GM21786 (cell line): ENCODE data around the gene MTHFD1L.

ENCODE experiments used
- ATAC-seq: cut with Tn5 transposase; IDR thresholded peaks from one replicate; pipeline ENCODE4 v1.9.1; 2021; ENCODE audit not compliant: unreplicated experiment

The MTHFD1L gene

DNA sequence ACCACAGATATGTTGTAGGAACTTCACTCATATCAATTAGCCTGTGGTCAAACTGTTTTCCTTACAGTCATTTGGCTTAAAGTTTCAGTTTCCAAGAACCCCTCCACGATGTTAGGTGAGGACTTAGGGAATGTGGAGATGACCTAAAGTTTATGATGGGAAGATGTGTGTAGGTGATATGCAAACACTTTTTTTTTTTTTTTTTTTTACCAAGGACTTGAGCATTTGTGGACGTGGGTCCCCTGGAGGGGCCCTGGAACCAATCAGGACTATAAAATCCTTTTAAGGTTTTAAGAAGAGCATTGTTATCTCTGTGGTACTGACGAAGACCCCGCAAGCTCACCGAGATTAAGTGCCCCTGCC is 478 bp upstream of the MTHFD1L start:
- ATAC-seq, result no peak

DNA sequence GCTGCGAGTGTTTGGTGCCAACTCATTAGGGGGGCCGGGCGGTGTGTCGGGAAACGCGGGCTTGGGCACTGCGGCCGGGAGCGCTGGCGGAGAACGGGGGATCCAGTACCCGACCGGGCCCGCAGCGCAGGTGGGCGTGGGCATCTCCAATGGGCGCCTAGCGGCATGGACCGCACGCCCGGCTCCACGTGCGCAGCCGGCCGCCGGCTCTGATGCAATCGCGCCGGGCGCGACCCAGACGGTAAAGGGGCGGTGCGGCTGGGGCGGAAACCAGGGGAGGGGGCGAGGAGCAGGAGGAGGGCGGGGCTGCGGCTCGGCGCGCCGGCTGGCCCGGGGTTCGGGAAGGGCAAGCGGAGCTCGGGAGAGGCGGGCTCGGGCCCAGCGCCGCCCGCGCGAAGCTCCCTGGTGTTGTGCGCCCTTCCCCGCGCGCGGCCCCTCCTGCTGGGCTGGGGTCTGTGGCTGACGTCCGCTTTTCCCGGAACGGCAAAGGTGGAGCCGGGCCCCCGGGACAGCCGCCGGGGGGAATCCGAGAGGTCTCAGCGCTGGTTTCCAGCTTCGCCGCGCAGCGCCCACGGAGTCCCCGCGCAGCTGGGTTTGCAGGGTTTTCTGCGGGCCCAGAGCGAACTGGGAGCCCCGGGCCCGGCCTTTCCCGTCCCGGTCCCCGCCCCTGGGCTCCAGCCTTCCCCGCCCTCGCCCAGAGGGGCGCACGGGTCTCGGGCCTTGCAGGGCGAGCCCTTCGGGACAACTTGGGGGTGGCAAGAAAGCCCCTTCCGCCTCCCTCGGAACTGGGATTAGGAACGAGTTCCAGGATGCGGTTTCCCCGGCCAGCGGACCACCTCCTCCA is 867 bp downstream of the MTHFD1L start:
- ATAC-seq, result peak; percentile 69

DNA sequence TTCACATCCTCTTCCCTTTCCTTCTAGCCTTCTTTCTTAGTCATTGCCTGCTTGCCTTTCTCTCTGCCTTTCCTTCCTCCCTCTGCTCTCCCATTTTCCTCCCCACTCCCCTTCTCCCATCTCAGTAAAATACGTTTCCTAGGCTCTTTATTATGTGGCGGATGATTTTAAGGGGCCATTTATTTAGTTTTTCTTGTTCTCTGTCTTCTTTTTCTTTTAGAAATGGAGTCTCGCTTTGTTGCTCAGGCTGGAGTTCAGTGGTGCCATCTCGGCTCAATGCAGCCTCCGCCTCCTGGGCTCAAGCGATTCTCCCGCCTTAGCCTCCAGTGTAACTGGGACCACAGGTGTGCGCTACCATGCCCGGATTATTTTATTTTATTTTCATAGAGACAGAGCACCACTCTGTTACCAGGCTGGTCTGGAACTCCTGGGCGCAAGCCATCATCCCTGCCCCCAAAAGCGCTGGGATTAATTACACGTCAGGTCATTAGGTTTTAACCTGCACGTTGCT is 1.5 kb downstream of the MTHFD1L start:
- ATAC-seq, result no peak

DNA sequence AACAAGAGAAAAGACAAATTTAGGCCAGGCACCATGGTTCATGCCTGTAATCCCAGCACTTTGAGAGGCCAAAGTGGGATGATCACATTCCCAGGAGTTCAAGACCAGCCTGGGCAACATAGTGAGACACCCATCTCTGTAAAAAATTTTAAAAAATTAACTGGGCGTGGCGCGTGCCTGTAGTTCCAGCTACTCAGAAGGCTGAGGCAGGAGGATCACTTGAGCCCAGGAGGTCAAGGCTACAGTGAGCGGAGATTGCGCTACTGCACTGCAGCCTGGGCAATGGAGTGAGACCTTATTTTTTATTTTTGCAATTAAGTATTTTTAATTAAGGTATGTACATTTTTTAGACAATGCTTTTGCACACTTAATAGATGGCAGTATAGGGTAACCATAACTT is 3.3 kb downstream of the MTHFD1L start:
- ATAC-seq, result no peak

DNA sequence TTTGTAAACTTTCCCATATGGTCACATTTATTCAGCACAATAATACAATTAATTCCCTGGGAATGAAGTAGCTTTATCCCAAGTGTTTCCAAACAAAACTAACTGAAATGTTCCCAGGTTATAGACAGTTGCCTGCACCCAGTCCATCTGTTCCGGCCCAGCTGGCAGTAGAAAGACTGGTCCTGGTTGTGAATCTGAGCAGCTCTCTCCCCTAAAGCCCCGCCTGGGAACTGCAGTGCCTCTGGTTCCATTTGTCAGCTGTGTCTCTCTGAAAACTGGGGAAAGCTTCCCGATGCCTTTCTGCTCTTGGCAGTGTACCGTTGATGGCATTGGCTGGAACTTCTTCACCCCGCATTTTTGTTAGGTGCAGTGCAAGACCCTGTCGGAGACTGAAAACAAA is 8.7 kb downstream of the MTHFD1L start:
- ATAC-seq, result no peak

DNA sequence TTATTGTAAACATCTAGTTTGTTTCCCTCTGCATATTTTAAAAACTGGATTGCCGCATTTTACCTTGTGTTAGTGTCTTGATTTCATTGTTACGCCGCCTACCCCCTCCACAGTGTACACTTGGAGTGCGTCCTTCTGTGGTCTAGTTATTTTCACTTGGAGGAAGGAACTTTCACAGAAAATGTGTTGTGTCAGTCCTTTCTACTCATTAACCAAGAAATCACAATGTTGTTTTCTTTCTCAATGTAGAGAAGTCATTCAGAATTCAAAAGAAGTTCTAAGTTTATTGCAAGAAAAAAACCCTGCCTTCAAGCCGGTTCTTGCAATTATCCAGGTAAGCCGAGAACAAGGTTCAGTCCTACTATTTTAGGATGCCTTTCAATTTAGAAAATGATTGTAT is 10.3 kb downstream of the MTHFD1L start:
- no peak for ATAC-seq

DNA sequence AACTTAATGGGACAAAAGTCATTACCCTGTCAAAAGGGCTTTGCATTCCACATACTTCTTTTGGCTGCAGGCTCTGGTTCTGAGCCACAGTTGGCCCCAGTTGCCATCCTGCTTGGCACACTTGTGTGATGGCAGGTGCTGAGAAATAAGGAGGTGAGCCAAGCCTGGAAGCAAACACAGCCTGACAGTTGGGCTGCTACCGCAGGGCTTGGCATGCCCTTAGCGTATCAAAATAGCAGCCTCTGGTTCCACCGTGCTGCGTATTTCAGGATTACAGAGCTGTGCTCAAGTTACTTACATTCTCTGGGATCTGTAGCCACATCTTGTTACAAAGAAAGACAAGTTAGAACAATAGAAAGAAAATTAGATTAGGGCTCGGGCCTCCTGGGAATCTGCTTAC is 11.1 kb downstream of the MTHFD1L start:
- ATAC-seq, result no peak

DNA sequence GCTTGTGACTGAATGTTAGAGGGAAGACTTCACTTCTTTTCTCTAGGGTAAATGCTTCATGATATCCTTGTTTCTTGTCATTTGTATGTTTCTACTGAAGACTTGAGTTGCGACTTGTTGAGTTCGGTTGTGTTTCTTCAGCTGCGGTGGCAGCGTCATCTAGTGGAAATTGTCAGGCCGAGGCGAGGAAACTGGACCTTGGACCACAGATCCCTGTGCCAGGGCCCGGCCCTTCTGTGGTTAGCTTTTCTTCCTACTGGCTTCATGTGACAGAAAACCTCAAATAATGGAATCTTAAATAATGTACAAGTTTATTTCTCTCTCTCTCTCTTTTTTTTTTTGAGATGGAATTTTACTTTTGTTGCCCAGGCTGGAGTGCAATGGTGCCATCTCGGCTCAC is 12.4 kb downstream of the MTHFD1L start:
- no peak for ATAC-seq

DNA sequence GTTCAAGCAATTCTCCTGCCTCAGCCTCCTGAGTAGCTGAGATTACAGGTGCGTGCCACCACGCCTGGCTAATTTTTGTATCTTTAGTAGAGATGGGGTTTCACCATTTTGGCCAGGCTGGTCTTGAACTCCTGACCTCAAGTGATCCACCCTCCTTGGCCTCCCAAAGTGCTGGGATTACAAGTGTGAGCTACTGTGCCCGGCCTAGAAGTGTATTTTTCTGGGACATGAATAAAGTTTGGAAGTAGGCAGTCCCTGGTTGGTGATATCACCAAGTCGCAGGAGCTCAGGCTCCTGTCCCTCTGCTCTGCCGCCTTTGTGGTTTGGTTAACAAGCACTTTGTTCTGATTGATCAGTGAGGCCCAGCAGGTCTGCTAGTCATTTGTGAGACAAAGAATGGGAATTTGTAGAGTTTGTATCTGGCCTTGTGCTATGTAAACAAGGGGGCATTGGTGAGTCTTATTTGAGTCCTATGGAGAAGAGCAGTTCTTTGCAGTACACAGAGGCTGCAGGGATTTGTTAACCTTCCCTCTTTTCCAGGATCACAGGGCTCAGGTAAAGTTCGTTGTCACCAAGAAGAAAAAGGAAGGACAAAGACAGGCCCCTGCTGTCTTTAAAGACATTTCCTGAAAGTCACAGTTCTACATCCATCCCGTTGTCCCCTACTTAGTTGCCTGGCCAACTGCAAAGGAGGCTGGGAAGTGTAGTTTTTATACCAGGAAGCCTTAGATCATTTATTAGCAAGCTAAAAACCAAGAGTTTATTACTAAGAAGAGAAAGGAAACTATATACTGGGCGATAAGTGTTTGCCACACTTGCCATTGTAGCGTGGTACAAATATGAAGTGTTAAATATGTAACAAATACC is 13.1 kb downstream of the MTHFD1L start:
- ATAC-seq, result no peak

DNA sequence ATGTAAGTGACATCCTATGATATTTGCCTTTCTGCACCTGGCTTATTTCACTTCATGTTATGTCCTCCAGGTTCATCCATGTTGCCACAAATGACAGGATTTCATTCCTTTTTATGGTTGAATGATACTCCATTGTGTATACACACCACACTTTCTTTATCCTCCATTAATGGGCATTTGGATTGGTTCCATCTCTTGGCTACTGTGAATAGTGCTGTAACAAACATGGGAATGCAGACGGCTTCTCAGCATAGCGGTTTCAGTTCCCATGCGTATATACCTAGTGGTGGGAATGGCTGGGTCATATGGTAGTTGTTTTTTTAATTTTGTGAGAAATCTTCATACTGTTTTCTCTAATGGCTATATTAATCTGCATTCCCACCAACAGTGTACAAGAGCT is 14.8 kb downstream of the MTHFD1L start:
- ATAC-seq, result no peak

DNA sequence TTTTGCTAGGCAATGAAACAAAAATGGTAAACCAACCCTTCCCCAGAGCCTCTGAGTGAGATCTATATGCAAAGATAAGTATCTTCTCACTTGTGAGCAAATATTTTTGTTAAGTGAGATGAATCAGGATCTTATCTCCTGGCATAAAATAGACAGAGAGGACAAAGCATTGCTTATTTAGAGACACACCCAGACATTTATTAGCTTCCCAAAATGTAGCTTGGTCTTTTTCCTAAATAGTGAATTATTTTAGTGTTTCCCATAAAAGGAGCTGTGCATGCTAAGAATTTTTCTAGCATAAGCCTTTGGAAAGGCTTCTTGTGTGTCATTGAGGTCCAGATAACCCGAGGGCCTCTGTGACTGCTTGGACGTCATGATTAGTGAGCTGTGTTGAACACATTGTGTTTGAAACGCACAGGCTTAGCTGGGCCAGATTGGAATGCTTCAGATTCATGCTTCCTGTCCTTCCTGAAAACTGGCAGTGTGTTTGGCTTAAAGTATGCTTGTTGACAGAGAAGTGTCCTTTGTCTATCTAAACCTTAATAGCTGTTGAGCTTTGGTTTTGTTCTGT is 16.5 kb downstream of the MTHFD1L start:
- no peak for ATAC-seq

DNA sequence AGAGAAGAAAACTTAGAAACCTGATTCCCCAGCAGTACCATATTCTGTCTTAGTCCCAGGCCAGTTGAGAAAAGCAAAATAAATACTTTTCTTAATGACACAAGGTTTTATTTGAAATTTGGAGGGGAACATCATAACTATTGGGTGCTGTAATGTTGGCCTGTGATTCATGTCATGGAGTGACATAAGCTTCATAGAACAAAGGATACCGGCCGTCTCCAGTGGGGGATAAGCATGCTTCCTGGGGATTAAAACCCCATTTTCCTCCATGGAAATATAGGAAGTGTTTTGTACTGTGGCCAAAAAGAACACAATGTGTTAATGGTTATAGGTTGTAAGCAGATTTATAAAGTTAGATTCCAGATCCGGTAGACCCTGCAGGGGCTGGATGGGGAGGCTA is 18.0 kb downstream of the MTHFD1L start:
- ATAC-seq, result no peak

DNA sequence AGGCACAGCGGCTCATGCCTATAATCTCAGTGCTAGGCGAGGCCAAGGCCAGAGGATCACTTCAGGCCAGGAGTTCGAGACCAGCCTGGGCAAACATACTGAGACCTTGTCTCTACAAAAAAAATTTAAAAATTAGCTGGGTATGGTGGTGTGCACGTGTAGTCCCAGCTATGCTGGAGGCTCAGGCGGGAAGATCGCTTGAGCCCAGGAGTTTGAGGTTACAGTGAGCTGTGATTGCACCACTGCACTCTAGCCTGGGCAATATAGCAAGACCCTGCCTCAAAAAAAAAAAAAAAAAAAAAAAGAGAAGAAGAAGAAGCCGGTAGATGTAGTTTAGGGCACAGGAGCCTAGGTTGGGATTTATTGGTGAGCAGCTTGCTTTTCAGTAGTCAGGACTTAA is 20.7 kb downstream of the MTHFD1L start:
- no peak for ATAC-seq

DNA sequence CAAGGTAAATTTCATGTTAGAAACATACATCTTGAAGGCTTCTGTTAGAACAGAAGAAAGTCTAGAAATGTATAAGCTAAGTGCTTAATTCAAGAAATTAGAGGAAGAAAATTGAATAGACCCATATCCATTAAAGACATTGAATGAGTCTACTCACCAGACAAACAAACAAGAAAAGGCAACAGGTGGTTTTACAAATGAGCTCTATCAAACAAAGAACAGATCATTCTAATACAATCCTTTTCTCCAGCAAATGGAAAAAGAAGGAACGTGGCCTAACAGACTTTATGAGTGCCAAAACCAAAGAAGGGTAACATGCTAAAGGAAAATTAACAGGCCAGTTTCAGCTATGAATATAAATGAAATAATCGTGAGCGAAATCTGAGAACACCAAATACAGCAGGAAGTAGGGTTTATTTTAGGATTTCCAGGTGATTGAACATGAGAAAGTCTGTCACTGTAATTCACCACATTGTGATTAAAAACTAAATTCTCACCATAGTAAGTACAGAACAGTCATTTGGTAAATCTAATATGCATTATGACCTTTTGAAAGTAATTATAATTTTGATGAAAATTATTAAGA is 22.6 kb downstream of the MTHFD1L start:
- peak; percentile 43 for ATAC-seq

DNA sequence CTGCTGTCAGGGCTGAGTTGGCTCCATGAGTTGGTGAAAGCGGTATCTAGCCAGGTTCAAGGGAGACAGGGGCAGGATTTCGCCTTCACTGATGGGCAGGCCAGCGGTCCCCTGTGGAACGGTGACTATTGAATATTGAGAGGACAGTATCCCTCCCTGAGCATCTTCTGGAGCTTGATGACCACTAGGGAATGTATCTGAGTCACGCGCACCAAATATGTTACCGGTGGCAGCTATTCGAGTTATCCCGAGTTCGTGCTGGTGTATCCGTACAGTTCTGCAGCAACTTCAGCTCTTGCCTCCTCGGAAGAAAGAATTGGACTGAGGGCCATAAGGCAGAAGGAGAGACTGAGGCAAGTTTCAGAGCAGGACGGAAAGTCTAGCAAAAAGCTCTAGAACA is 24.8 kb downstream of the MTHFD1L start:
- ATAC-seq, result no peak

DNA sequence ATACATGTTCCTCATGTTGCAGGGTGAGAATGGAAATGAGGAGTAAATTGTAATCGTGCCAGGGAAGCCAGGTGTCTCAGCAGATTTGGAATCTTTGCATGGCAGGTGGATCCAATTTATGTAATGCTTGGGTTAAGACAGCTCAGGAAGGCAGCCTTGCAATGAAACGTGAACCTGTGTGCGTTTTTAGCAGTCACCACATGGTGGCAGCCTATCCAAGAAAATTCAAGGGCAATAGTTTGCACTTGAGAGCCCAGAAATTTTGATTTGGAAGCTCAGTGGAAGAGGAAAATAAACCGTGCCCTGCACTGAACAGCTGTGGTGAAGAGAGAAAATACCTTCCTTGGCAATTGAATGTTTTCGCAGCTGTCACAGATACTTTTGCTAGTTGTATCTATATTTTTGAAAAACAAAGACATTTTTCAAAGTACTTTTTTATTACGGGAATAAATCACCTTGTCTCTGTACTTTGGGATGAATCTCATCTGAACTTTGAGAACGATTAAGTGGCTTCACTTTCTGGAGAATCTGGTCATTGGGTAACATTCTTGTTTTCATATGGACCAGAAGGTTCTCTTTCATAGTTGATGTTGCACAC is 26.5 kb downstream of the MTHFD1L start:
- ATAC-seq, result peak; percentile 30

DNA sequence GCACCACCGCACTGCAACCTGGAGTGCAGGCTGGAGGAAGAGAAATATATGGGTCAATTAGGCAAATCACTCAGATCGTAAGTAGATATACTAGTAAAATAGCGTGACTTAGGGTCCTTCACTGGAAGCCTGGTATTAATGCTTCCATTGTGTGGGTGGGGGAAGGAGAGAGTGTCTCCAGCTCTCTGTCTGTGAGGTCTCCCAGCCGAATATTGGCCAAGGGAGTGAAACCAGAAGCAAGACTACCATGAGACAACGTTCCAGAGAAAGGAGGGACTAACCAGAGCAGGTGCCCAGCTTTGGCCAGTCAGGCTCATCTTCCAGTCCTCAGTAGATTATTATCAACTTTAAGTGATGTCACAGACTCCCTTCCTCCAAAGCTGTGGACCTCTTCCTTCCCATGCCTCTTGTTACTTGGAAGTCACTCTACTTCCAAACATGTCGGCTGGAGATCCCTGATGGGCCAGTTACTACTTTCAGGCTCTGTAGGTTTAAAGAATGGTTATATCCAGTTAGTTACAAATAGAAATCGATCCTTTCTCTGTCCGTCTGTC is 28.8 kb downstream of the MTHFD1L start:
- no peak for ATAC-seq

DNA sequence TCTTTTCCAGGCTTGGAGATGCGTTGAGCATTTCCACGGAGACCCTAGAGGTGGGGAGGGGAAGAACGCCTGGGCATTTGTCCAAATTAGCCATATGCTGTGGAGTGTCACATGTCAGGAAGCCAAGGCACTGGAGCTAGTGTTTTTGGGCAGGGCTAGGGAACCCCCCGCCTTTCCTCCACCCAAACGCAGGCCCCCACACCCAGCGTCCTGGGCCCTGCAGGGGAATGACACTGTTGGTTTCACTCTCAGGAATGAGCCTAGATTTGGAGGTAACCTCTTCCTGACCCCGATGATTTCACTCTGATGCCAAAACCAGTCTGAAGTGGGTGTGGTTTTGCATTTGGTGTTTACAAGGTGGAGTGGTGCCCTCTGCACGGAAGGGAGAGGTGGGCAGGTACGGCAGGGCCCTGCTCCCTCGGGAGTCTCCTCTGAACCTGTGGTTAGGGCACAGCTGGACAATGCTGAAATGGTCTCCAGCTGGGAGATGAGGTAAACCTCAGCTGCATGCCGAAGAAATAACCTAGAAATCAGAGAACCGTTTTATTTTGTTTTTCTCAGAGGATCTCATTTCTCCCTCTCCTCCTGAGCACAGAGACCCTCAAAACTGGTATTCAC is 29.5 kb downstream of the MTHFD1L start:
- ATAC-seq, result peak; percentile 58

DNA sequence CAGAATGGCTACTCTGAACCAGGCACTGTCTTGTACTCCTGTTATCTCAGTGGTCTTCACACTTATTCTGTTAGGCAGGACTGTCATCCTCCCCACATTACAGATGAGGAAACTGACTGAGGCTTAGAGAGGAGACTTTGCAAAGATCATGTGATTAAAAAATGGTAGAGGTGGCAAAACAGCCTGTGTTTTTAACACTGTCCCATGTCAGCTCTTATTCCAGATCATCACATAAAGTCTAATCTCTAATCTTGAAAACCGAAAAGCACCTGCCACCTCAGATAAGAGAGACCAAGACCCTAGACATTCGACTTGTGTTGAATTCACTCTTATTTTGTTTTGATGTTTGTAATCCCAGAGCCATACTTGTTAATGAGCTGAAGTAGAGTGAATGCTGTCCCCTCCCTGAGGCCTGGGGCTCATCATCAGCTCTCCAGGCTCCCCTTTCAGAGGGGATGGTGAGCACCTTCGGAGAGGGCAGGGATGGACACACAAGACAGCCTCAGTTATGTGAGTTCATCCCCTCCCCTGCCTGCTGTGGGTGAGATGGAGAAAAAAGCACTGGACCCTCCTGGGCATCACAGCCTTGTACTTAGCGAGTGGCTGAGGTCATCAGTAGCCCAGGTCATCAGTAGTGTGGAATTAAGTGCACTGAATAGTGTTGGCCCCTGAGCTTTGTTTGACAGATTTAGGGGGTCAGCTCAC is 30.6 kb downstream of the MTHFD1L start:
- ATAC-seq, result no peak
